B cell (primary cell): Measurements from ENCODE around the gene RARRES1.

Source experiments
- EZH2 ChIP-seq: IDR thresholded peaks from 2 replicates; pipeline ENCODE4 v1.6.1; 2012; ENCODE audit warnings: borderline replicate concordance, low read depth, mild to moderate bottlenecking, moderate library complexity, low read length; ENCODE audit not compliant: insufficient read depth, poor library complexity, severe bottlenecking
- TF ChIP-seq, protein P1 (sequence below): fragments of 200-600 bp; IDR thresholded peaks from one replicate; pipeline ENCODE4 v1.8.0; 2022; ENCODE audit warnings: antibody characterized with exemption, mild to moderate bottlenecking

DNA sequence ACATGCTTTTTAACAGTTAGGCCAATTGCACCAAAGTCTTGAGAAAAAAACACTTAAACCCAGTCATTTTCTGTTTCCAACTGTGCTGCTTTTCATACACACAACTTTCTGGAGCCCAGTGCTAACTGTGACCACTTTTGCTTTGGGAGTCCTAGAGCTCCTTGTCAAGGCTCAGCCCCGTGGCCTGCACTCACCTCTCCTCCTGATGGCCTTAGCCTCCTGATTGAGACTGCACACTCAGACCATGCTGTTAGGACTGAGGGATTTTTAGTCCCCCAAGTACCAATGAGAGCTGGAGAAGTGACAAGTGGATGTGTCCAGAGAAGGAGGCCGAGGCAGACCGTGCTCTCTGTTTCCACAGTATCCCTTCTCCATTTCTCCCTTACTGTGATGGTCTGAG lies 15.2 kb upstream of the RARRES1 start:
- TF ChIP-seq, protein P1, sequence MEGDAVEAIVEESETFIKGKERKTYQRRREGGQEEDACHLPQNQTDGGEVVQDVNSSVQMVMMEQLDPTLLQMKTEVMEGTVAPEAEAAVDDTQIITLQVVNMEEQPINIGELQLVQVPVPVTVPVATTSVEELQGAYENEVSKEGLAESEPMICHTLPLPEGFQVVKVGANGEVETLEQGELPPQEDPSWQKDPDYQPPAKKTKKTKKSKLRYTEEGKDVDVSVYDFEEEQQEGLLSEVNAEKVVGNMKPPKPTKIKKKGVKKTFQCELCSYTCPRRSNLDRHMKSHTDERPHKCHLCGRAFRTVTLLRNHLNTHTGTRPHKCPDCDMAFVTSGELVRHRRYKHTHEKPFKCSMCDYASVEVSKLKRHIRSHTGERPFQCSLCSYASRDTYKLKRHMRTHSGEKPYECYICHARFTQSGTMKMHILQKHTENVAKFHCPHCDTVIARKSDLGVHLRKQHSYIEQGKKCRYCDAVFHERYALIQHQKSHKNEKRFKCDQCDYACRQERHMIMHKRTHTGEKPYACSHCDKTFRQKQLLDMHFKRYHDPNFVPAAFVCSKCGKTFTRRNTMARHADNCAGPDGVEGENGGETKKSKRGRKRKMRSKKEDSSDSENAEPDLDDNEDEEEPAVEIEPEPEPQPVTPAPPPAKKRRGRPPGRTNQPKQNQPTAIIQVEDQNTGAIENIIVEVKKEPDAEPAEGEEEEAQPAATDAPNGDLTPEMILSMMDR: no peak
- no peak for TF ChIP-seq EZH2
